ENCODE results near the gene HILPDA.
"Not testable (repeated sequence)": the region's sequence is repeated elsewhere in the genome, so short reads cannot be mapped to it uniquely, and the experiment has no call there.

GRCh38 chr7:128466871-128467270 is 11.2 kb downstream of the HILPDA start:
- not testable (repeated sequence) for TF ChIP-seq CTCF (conservative IDR thresholded peaks at IDR 0.05 in 1 of 2, IDR thresholded peaks at IDR 0.05 in 1 of 2; ENCODE audit: extremely low read depth in 1 of 2, insufficient read depth in 1 of 2, low read depth in 1 of 2, low read length in 2 of 2); EZH2 (IDR thresholded peaks at IDR 0.05; ENCODE audit: borderline replicate concordance, low read length)

Measured in mammary epithelial cell (primary cell).